Measurements from ENCODE around the gene ATP11B.
"Not testable (repeated sequence)": the region's sequence is repeated elsewhere in the genome, so short reads cannot be mapped to it uniquely, and the experiment has no call there.

The ATP11B gene

GRCh38 chr3:182848906-182849305 lies 55.6 kb downstream of the ATP11B start:
- DNase-seq, result no peak

DNA sequence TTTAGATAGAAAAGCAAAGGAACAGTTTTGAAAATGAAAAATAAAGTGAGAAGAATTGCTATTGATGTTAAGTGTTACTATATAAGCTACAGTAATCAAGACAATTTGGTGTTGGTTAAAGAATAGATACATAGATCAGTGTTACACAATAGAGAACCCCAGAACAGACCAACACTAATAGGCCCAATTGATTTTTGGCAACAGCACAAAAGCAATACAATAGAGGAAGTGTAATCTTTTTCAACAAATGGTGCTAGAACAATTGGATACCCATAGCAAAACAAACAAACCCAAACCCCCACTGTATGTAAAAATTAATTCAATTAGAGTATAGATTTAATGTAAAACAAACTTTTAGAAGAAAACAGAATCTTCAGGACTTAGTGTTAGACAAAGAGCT lies 61.8 kb downstream of the ATP11B start:
- DNase-seq, result no peak

DNA sequence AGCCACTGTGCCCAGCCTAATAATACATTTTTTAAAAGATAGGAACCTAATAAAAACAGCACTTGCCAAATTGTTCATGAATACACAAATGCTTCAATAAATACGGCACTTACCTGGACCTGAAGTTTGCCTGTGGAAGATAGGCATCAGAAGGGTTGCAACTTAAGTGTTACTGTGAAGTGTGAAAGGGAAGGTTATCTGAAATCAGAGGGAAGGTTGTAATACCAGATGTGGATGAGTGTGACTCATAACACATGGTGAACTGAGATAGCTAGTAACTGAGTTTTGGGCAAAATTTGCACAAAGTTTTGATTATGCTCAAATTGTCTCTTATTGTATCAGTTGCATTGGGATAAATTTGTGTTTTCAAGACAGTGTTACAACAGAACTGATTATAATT lies 68.0 kb downstream of the ATP11B start:
- no peak for DNase-seq

- no peak for DNase-seq
Observed at GRCh38 chr3:182862159-182862860, 69.0 kb downstream of the ATP11B start.

- no peak for DNase-seq
Observed at GRCh38 chr3:182869059-182869458, 75.8 kb downstream of the ATP11B start.

DNA sequence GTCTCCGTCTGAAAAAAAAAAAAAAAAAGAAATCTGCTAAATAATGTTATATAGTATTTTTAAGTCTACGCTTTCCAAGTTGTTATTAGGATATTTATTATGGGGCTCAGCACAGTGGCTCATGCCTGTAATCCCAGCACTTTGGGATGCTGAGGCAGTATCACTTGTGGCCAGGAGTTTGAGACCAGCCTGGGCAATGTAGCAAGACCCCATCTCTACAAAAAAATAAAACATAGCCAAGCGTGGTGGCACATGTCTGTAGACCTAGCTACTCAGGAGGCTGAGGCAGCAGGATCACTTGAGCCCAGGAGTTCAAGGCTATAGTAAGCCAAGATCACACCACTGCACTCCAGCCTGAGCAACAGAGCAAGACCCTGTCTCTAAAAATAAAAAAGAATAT lies 77.6 kb downstream of the ATP11B start:
- not testable (repeated sequence) for DNase-seq

DNA sequence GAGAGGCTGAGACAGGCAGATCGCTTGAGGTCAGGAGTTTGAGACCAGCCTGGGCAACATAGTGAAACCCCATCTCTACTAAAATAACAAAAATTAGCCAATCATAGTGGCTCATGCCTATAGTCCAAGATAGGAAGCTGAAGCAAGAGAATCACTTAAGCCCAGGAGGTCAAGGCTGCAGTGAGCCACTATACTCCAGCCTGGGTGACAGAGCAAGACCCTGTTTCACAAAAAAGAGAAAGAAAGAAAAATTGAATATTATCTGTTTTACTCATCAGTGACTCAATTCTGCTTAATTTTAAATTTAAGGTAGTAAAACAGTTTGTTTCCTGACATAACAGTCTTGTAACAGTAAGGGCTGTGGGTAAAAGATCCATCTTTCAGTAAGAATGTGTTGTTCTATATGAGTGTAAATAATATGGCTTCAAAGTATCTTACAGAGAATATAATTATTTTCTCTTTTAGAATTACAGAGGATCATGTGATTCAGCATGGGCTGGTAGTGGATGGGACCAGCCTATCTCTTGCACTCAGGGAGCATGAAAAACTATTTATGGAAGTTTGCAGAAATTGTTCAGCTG lies 85.8 kb downstream of the ATP11B start:
- no peak for DNase-seq

- no peak for DNase-seq
Observed at GRCh38 chr3:182886497-182886896, 93.2 kb downstream of the ATP11B start.

DNA sequence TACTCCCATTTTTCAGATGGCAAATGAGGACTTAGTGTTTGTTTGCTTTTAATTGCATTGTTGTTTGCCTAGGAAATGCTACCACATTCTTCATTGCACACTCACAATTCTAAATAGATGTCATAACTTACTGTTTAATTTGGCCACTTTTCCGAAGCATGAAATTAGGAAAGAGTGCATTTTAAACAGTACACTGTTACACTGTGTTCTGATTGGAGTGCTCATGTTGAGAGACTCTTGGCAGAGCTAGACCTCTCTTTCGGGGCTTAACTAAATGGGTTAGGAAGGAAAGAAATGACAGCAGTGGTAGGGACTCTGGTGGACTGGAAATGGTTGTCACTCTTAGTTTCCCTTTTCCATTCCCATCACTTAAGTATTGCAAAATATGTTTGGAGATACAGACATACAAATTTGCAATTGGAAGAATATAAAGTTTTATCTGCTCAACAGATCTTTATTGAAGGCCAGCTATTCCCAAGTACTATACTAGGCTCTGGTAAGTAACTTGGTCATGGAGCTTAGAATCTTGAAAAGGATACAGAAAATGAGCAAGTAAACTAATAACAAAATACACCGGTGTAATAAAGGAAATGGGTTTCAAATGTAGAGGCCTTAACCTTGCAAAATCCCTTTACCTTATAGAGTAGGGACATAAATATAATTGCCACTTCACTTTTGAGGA lies 96.8 kb downstream of the ATP11B start:
- DNase-seq, result no peak

- DNase-seq, result no peak
Observed at GRCh38 chr3:182891364-182891763, 98.1 kb downstream of the ATP11B start.

GRCh38 chr3:182892226-182892625 lies 98.9 kb downstream of the ATP11B start:
- no peak for DNase-seq

GRCh38 chr3:182895513-182896112 lies 102.3 kb downstream of the ATP11B start:
- no peak for DNase-seq

GRCh38 chr3:182896553-182896952 lies 103.2 kb downstream of the ATP11B start:
- no peak for DNase-seq

- DNase-seq, result no peak
Observed at GRCh38 chr3:182902236-182902635, 108.9 kb downstream of the ATP11B start.

- no peak for DNase-seq
Observed at GRCh38 chr3:182904164-182904563, 110.9 kb downstream of the ATP11B start.

DNA sequence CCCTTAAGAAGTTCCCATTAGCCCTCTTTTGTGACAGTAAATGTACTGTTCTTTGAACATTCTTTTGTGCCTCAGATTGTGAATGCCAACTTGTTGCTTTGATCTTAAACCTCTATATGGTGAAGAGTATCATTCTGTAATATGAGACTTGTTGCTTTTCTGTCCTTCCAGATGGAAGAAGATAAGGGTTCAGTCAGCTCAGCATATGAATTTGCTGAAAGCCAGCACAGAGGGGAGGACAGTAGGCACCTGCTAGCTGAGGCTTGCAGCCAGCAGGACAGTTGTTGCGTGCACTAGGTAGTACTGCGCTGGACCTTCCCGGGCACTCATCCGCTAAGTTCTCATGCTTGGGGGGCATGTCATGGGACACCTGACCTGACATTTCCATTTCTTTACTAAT lies 112.3 kb downstream of the ATP11B start:
- DNase-seq, result no peak

DNA sequence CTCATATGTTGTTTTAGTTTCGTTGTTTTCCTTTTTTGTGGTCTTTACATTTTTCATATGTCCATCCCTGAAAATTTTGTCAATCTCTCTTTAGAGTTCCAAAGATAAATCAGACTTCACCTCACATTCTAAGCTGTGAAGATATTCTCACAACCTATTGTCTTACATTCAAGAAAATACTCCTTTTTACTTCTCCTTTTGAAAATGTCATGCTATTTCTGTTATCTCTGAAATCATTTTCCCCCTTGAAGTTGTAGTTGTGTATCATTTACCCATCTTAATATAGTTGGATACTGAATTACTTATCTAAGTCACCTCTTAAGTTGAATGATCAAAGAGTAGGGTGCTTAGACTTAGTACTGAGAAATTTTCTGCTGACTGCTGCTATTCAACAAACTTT lies 112.7 kb downstream of the ATP11B start:
- DNase-seq, result no peak

DNA sequence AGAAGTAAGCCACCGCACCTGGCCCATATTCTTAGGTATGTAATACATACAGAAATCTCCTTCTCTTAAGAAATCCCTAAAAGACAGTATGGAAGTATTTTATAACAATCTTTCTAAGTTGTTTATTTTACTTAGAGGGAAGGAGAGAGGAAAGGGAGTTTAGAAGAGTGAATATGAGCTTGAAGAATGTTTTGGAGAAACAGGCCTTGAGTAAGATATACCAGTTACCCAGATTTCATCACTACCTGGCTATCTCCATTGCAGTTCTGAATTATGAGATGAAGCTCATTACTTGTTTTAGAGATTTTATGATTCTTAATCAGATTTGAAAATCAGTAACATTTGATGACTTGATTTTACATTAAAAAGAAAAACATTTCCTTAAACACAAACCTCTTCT lies 115.2 kb downstream of the ATP11B start:
- DNase-seq, result no peak

DNA sequence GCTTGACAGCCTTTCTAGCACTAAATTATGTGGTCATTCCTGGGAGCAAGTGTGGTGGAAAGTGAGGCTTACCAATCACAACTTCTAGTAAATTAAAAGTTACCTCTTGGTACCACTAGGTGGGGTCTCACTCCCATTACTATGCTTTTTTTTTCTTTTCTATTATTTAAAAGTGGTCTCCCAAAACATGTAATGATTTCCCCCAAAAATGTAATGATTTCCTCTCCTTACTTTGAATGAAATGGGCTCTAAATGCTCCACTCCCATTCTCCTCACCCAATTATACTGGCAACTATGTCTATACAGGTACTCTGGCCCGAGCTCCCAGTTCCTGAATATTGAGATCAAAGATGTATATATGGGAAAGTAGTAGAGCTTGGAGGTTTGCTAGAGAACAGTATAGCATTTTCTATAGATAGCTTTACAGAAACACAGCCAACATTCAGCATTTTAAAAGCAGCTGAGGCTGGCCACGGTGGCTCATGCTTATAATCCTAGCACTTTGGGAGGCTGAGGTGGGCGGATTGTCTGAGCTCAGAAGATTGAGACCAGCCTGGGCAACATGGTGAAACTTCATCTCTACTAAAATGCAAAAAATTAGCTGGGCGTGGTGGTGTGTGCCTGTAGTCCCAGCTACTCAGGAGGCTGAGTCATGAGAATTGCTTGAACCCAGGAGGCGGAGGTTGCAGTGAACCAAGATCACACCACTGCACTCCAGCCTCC lies 116.2 kb downstream of the ATP11B start:
- DNase-seq, result no peak

- DNase-seq, result no peak
Observed at GRCh38 chr3:182910936-182911781, 117.9 kb downstream of the ATP11B start.

DNA sequence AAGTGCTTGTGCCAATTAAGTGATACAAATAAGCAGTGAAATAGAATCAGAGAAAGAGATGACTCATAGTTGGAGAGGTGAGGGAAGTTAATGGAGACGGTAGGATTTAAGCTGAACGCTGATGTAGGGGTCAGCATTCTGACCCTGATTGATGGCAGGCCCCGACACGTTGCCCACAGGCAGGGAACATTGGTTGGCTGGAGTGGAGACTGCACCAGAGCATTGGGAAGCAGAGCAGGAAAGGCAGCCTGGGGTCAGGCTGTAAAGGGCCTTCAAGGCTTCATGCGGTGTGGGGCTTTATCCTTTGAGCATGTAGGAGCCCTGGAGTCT lies 118.4 kb downstream of the ATP11B start:
- DNase-seq, result no peak

DNA sequence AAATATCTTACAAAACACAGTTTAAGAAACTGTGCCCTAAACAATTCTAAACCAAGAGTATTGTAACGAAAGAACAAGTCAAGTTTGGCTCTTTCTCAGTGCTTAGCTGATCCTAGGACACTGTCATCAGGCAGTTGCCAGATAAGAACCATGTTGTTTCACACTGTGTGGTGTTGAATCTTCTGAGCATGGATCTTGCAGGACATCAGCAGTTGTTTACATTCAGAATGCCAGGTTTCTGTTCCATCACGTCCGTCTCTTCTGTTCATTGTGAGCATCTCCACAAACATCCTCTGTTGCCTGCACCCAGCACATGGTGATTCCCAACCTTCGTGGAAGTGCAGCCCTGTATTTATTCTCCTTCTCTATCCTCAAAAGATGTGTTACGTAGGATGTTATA lies 119.2 kb downstream of the ATP11B start:
- no peak for DNase-seq

GRCh38 chr3:182913889-182914288 lies 120.6 kb downstream of the ATP11B start:
- DNase-seq, result no peak
